K562 (cell line): ENCODE results near the gene DYRK1A. TPM values are rescaled to one million over a fixed set of nuclear protein-coding genes. Genes with fewer than 3 reads are reported as not detected.
A peak's percentile ranks its signal among the peaks of the same experiment; 100 is the strongest.

ENCODE experiments used
- CSDE1 ChIP-seq, 2 experiments: fragments of 450-650 bp; IDR thresholded peaks; 2 replicates each; pipeline ENCODE4 v1.6.1; 2016; ENCODE audit warnings: mild to moderate bottlenecking in 1 of 2
- ZNF318 ChIP-seq, 2 experiments: fragments of 450-650 bp; IDR thresholded peaks; 2 replicates each; pipeline ENCODE4 v1.6.1; 2016; ENCODE audit warnings: mild to moderate bottlenecking in 2 of 2, borderline replicate concordance in 1 of 2, low read depth in 1 of 2, moderate library complexity in 1 of 2
- polyA plus RNA-seq, 8 experiments: library from polyadenylated mRNA; depleted of rRNA in 4 of 8; stranded (reverse) in 5 of 8; unstranded in 3 of 8; fragments of >200 nt; fragmentation: Nextera tagmentation in 2 of 8; fragmentation: Illumina TruSeq in 1 of 8; extraction: Ambion mirVana in 2 of 8; extraction: Trizol in 1 of 8; gene quantifications; 2 replicates each; pipeline versions ENCODE4 v1.2.1 to v1.2.3, GENCODE V29; 2011 to 2014; ENCODE audit warnings: inconsistent platforms in 1 of 8, missing spikeins in 1 of 8
- total RNA-seq, 7 experiments: library from RNA; depleted of rRNA in 6 of 7; stranded (reverse); fragments of >200 nt in 6 of 7; fragmentation: Illumina TruSeq in 2 of 7; extraction: Trizol in 2 of 7; gene quantifications; 2 replicates each; pipeline versions ENCODE4 v1.2.1 to v1.2.3, GENCODE V29; 2011 to 2021; ENCODE audit warnings: low replicate concordance in 1 of 7

Gene DYRK1A
- total and polyA plus RNA-seq, 9 of the 15 experiments (the other 6 are each of a cell fraction or from before 2014, with no cell fraction given), result 3.7 to 64.8 (median 42.3) TPM

GRCh38 chr21:37339552-37339939, 27.0 kb upstream of the DYRK1A start (continued):
- TF ChIP-seq ZNF318 (IDR thresholded peaks at IDR 0.05; ENCODE audit: borderline replicate concordance in 1 of 2, low read depth in 1 of 2), result no peak
- 0 out of 4 replicates have a peak, but pooled peaks of 1 of the 2 experiments have one; percentile 13 for TF ChIP-seq CSDE1 (IDR thresholded peaks at IDR 0.05)
